ENCODE measurements around the gene OR51F2.
A peak's percentile ranks its signal among the peaks of the same experiment; 100 is the strongest.
"Not testable (repeated sequence)": the region's sequence is repeated elsewhere in the genome, so short reads cannot be mapped to it uniquely, and the experiment has no call there.

OR51F2 gene, protein sequence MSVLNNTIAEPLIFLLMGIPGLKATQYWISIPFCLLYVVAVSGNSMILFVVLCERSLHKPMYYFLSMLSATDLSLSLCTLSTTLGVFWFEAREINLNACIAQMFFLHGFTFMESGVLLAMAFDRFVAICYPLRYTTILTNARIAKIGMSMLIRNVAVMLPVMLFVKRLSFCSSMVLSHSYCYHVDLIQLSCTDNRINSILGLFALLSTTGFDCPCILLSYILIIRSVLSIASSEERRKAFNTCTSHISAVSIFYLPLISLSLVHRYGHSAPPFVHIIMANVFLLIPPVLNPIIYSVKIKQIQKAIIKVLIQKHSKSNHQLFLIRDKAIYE

DNA sequence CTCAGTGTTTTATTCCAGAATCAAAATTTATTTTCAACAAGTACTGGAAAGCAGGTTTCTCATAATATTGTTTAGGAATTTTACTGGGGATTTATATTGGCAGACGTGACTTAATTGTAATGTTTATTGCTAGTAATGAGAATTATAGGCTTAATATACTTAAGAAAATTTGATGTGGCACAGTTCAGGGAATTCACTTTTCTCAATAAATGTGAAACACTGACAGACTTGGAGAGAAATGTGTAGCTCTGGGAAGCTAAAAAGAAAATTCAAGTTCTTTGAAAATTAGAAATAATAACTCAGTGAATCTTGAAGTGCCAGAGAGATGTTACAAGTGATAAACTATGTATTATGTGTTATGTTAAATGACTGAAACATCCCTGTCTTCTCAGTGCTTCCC is at the start of gene OR51F2:
TSS of gene OR51F2 (plus strand) at position 301 of the 400 bp plus-strand sequence. CDS start 101 bp downstream, outside the sequence.
- DNase-seq: no peak

DNA sequence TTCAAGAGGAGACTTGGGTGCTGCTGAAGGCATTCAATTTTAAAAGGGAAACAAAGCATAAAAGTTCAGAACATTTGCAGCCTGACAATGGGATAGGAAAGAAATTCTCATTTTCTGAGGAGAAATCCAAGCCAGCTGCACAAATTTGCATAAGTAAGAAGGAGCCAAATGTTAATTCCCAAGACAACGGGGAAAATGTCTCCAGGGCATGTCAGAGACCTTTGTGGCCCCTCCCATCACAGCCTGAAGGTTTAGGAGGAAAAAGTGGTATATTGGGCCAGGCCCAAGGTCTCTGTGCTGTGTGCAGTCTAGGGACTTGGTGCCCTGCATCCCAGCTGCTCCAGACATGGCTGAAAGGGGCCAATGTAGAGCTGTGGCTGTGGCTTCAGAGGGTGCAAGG is 38.7 kb upstream of the OR51F2 start:
- DNase-seq: no peak

DNA sequence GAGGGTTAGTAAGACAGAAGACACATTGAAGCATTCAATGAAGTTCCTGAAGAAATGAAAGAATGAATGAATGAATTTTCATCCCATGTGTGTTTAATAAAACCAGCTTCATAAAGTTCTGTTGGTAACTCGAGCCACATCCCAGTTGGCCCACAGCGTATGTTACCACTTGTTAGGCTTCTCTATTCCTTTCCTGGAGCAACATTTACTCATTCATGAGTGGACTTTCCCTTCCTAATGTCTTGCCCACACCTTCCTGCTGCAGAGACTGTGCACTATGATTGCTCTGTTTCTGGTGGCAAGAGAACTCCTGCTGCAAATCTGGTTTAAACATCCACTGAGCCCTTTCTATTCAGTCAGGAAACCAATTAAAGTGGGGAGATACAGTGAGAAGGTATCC is 23.9 kb upstream of the OR51F2 start:
- no peak for DNase-seq

DNA sequence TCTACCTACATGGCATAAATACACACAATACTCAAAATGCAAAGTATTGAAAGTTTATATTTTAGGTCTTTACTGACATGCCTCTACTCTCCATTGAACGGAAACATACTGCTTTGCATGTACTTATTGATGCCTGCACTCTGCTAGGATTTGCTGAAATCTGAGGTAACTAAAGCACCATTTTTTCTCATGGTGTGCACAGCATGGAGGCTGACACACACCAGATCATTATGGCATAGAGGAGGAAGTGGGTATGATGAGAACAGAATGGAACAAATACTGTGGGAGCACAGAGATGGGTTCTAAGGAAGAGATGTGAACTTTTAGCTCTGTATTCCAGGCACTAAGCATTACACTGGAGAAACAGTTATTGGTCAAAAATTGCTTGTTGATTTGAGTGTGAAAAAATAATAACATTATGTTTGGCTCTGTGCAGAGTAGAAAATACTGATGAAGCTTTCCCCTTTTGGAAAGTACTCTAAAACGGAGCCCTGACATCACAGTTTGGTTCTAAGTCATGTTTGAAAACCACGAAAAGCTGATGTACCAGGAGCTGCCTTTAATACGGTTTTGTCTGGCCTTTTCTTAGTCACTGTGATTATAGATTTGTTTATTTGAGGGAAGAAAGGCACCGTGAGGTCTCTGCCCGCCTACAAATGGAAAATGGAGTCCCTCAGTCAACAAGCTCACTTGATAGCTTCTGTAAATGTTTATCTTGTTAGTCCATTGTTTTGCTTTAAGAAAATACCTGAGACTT is 22.5 kb upstream of the OR51F2 start:
- no peak for DNase-seq

DNA sequence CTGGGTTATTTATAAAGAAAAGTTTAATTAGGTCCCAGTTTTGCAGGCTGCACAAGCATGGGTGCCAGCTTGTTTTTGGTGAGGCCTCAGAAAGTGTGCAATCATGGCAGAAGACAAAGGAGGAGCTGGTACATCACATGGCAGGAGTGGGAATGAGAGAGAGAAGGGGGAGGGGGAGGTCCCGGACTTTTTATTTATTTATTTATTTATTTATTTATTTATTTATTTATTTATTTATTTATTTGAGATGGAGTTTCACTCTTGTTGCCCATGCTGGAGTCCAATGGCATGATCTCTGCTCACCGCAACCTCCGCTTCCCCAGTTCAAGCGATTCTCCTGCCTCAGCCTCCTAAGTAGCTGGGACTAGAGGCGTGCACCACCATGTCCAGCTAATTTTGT is 19.8 kb upstream of the OR51F2 start:
- not testable (repeated sequence) for DNase-seq

DNA sequence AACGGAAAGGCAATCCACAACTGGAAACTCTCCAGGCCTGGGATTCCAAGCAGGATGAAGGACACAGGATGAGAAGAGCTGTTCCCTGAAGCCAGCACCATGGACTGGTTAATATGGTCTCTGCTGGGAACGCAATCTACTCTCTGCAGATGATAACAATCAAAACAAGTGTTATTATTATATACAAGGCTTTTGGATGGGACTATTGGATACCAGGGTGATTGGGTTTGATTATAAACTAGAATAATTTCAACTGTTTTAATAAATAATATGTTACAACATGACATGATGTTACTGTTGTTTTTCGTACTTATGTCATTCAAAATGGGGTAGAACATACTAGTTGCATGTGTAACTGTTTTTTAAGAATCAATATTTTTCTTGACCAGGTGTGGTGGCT is 16.8 kb upstream of the OR51F2 start, which contains the start of gene OR52R1:
TSS of gene OR52R1 (minus strand) at position 101 of the 400 bp plus-strand sequence. CDS start at position 101, 0 bp downstream.
- no peak for DNase-seq

DNA sequence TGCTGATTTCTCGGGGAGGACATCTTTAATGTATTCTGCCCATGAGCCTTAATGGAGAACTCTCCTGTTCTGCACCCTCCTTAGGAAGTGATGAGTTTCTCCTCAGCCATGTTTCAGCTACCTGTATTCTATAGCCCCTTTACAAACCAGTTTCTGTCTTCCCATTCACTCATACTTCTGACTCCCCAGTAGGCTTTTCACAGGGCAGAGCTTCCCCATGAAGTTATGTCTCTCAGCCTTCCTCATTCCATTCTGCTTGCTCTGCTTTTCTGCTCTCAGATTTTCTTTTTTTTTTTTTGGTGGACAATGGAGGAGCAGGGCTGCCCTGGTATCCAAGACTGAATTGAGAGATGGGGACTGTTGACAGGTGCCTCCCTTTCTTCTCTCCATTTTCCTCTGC is 12.6 kb upstream of the OR51F2 start:
- no peak for DNase-seq

DNA sequence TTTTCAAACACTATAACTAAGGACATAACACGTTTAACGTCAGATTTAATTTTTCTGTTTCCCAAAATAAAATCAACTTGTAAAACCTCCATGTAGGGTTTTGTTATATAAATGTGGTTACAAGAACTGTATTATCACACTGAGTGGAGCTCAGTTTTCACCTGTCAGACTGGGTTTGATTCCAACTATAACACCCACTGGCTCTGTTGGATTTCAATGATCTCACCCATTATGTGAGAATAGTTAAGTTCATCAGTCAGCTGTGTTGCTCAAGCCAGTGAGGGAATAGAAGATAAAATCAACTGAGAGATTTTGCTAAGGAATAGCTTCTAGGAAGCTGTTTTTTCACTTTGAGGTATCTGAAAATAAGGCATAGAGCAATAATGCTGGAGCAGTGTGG is 11.9 kb upstream of the OR51F2 start:
- no peak for DNase-seq

DNA sequence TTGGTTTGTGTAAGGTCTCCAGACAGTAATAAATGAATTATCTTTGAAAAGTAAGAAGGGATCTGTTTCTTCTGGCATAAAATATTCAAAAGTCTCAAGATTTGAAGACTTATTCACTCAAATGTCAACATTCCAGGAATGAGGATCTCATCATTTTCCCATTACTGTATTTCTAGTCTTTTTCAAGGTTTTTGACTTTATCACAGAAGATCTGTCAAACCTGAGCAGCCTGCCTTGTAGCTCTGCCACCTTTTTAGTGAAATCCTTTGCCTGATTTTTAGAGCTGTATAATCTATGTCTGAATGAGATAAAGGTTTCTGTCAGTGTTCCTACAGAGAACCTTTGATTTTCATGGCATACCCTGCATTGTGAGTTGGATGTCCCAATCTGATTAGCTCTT is 4.0 kb downstream of the OR51F2 start:
- no peak for DNase-seq

DNA sequence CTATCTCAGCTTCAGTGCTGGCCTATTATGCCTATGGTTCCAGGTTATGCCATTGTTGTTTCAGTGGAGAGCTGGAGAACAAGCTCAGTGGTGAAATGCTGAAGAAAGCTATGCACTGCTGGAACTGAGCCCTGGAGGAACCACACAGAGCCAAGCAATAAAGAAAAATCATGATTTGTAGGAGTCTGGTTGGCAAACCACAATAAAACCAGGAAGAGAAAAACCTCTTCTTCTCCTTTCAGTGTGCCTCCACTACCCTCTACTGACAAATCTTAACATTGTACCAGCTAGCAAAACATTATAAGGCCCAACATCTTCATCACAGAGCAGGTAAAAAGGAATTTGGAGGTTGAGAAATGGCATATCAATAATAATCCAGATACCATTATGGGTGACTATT is 5.3 kb downstream of the OR51F2 start:
- DNase-seq: peak; percentile 6

DNA sequence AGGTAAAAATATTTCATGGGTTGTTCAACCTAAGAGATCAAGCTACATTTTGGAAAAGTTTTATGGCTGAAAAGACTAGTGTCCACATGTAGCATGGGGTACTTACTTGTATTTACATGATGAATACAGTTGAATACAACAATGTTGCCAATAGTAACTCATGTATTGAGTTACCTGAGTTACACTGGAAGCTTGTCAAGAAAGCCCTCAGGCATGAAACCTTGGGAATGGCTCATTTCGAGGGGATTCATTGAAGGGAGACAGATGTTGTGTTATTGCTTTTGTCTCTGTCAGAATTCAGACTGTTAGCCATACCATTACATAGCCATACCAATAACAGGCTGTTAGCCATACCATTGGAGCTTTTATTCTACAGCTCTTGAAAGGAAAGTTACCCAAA is 9.2 kb downstream of the OR51F2 start:
- no peak for DNase-seq

DNA sequence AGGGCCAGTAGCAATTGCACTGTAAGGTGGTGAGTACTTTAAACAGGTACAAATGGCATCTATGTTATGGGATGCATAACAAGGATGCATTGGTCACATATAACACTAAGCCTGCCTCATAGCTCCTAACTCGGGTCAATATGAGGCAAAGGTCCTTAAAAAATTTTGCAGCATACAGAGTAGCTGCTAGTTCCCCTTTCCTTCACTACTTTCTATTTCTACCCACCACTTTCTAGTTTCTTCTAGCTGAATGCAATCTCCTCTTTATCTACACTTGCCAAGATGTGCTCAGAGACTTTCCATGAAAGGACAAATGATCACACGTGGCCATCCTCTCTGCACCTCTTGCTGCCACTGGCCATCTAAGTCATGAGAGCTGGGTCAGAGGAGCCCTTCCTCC is 9.8 kb downstream of the OR51F2 start:
- no peak for DNase-seq

DNA sequence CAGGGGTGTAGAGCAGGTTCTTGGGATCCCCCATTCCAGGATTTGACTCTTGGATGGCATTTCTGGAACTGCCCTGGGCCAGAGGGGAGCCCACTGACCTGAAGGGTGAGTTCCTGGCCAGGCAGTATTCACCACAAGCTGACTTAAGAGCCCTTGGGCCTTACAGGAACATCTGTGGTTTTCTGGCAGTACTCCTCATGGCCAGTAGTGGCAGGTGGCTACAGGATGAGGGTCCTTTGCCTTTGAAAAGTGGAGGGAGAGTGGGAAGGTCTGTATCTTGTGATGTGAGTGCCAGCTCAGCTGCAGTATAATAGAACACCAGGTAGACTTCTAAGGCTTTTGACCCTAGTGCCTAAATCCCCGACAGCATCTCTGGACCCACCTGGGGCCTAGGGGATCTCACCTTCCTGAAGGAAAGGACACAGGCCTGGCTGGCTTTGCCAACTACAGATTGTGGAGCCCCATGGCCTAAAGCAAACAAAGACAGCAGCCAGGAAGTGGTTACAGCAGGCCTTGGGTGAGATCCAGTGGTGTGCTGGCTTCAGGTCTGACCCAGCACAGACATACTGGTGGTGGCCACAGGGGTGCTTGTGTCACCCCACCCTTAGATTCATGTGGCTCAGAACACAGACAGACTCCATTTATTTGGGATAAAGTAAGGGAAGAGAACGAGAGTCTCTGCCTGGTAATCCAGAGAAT is 18.9 kb downstream of the OR51F2 start:
- DNase-seq: no peak

DNA sequence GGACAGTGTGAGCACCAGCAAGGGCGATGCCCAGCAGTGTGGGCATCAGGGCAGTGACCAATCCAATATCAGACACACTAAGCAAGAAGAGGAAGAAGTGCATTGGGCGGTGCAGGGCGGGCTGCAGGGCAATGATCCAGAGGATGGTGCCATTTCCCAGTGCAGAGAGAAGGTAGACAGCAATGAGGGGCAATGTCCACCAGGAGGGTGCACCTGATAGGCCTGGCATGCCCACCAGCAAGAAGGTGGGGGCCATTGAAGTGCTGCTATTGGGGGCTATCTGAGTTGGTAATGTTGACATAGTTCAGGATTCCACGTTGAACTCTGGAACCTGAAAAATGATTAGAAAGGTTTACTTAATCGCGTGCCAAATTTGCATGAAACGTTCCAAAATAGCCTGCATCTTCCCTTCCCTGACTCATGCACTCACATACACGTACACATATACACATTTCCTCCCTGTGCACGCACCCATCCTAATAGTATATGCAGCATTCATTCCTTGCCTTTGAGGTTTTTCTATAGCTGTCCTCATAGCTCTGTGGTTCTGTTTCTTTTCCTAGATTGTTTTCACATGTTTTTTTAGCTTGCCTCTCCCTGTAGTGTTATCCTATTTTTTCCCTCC is 27.9 kb downstream of the OR51F2 start, which contains the start of gene OR51S1:
TSS of gene OR51S1 (minus strand) at position 301 of the 625 bp plus-strand sequence. CDS start at position 301, 0 bp downstream.
- DNase-seq: no peak

DNA sequence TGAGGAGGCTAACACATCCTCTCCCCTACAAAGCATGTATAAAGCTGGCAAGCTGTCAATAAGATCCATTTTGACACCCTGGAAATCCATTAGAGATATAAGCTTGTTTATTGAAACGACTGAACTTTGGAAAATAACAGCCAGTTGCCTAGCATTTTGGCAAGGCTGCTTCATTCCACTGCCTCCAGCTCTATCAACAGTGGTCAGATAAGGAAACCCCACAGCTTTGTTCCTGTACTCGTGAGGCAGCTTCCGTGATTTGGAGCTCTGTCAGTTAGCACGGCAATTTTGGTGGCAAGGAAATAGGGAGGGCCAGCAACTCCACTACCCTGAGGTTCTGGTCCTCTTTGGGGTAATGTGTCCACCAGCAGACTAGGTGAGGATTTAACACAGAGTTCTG is 29.9 kb downstream of the OR51F2 start:
- no peak for DNase-seq

DNA sequence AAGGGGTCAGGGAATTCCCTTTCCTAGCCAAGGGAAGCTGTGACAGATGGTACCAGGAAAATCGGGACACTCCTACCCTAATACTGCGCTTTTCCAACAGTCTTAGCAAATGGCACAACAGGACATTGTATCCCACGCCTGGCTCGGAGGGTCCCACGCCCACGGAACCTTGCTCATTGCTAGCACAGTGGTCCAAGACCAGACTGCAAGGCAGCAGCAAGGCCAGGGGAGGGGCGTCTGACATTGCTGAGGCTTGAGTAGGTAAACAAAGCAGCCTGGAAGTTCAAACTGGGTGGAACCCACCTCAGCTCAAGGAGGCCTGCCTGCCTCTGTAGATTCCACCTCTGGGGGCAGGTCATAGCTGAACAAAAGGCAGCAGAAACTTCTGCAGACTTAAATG is 33.2 kb downstream of the OR51F2 start:
- not testable (repeated sequence) for DNase-seq

DNA sequence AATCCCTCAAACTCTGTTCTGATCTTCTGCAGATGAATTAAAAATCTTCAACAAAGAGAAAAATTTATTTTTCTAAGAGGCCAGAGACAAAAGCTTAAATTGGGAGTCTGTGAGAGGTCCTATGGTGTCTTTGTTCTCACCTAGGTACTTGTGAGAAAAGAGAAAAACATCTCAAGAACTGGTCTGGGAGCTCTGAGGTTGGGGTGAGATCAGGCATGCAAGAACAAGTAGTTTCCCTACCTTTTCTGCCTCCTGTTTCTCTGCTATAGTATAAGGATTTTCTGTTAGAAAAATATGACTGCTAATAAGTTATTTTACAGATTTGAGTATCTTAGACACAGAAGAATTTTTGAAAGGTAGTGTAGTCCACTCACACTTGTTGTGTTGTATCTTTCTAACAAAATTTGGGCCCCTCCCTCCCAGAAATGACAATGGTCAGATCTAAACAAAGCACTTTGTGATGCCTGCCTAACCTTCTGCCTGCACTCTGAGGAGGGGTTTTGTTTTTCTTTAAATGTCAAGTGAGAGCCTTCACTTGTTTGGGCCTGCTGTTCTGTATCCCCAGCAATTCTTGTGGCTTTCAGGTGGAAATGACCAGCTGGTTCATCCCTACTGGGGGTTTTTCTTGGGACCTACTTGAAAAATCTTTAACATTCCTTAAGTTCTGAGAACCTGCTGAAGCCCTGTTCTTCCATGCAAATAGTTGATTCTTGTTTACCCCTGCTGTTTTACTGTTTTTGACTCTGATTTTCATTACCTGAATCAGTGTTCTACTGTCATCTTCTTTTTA is 41.5 kb downstream of the OR51F2 start:
- DNase-seq: no peak

DNA sequence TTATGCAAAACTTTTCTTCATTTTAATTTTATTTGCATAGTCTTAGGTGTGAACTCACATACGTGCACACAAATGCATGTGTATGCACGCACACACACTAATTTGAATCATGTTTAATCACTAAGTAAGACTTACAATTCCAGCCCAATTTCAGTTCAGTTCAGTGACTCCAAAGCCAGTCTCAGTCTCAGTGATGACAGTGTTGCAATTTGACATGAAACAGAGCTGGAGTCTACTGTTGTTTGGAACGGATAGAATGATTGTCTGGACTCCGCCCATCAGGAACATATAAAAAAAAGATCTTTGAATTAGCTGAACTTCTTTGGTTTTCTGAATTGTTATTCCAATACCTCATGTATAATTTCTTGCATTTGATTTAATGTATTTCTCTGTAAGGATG is 42.8 kb downstream of the OR51F2 start:
- DNase-seq: no peak

DNA sequence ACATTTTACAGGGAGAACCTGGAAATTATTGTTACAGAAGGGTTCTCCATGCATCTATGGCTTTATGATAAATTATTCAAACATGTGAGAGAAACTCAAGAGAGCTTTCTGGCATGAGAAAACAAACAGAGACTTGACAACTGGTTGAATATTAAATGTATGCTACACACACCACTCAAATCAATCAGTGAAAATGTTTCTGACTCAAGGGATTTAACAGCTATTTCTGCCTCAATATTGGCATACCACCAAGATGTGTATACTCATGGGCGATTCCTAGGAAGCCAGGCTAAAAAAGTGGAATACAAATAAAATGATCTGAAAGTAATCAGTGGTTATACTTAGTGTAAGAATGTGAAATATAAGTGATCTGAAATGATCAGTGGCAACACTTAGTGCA is 44.7 kb downstream of the OR51F2 start:
- no peak for DNase-seq
